HG03354 (cell line): ENCODE results near the gene TAS2R4.
A peak's percentile ranks its signal among the peaks of the same experiment; 100 is the strongest.
"Not testable (repeated sequence)": the region's sequence is repeated elsewhere in the genome, so short reads cannot be mapped to it uniquely, and the experiment has no call there.

Experiments
- ATAC-seq: cut with Tn5 transposase; IDR thresholded peaks from one replicate; pipeline ENCODE4 v1.9.1; 2021; ENCODE audit warnings: mild to moderate bottlenecking; ENCODE audit not compliant: unreplicated experiment, poor library complexity, severe bottlenecking

TAS2R4 gene, protein sequence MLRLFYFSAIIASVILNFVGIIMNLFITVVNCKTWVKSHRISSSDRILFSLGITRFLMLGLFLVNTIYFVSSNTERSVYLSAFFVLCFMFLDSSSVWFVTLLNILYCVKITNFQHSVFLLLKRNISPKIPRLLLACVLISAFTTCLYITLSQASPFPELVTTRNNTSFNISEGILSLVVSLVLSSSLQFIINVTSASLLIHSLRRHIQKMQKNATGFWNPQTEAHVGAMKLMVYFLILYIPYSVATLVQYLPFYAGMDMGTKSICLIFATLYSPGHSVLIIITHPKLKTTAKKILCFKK

DNA sequence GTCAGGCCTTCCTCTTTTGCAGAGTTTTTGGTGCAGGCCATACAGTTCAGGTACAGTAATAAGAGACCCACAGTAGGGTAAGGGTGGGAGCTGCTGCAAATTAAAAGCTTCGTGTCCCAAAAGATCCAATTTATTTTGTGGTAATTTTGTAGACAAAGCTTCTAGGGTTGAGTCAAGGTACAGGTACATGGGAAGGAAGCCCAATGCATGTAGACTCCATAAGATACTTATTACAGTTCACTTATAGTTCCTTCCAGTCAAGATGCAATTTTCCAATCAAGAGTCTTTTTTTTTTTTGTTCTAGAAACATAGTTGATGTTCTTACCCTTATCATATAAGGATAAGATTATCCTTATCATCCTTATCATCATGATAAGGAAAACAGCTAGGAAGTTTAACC lies at the start of gene TAS2R4:
TSS of gene TAS2R4 (plus strand) at position 301 of the 400 bp plus-strand sequence. CDS start 1,815 bp downstream, outside the sequence.
- ATAC-seq, result no peak

DNA sequence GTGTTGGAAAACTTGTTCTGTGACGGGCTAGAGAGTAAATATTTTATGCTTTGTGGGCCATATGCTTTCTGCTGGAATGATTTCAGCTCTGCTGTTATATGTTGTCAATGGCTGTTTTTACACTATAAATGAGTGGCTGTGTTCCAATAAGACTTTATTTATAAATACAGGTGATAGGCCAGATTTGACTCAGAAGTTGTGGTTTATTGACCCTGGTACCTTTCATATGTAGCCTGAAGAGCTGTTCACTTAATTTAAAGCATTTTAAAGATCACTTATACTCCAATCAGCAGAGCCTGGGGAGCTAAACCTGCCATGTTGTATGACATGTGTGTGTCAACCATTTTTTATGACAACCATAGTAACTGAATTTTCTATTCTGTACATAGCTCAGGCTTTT lies 47.5 kb upstream of the TAS2R4 start:
- no peak for ATAC-seq

DNA sequence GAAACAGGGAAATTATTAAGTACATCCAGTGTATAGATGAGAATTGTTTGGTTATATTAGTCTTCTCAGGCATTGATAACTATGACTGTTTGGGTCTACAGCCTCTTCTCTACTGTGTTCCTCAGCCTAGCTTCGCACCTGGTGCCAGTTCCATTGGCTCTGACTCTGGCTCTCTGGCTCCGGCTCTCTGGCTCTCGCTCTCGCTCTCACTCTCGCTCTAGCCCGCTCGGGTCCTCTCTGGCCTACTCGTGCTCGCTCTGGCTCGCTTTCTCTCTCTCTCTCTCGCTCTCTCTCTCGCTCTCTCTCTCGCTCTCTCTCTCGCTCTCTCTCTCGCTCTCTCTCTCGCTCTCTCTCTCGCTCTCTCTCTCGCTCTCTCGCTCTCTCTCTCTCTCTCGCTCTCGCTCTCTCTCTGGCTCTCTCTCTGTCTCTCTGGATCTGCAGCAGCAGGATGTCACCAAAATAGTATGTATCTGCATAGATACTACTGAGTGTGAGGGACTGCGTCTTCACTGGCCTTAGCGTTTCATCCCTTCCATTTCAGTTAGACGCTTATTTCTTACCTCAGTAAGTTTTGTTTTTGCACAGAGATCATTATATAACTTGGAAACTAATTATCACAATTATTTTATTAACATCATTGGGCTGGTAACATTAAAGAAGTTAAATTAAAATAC lies 44.9 kb upstream of the TAS2R4 start:
- no peak for ATAC-seq

DNA sequence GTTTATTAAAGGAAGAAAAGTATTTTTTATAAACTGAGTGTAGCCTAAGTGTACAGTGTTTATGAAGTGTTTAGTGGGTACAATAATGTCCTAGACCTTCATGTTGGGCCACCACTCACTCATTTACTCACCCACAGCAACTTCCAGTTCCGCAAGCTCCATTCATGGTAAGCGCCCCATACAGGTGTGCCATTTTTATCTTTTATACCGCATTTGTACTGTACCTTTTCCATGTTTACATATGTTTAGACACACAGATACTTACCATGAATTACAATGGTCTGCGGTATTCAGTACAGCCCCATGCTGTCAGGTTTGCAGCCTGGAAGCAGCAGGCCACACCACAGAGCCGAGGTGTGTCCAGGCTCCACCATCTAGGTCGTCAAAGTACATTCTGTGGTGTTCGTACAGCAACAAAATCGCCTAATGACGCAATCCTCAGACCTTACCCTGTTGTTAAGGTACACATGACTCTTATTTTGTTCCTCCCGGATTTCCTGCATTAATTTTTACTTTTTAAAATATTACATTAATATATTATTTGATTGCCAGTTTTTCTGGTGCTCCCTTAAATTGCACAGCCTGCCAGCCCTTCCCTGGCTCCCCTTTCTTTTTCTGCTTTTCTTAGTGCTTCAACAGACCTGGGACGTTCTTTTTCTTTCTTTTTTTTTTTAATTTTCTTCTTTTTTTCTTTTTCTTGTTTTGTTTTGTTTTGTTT lies 39.2 kb upstream of the TAS2R4 start:
- ATAC-seq, result no peak

DNA sequence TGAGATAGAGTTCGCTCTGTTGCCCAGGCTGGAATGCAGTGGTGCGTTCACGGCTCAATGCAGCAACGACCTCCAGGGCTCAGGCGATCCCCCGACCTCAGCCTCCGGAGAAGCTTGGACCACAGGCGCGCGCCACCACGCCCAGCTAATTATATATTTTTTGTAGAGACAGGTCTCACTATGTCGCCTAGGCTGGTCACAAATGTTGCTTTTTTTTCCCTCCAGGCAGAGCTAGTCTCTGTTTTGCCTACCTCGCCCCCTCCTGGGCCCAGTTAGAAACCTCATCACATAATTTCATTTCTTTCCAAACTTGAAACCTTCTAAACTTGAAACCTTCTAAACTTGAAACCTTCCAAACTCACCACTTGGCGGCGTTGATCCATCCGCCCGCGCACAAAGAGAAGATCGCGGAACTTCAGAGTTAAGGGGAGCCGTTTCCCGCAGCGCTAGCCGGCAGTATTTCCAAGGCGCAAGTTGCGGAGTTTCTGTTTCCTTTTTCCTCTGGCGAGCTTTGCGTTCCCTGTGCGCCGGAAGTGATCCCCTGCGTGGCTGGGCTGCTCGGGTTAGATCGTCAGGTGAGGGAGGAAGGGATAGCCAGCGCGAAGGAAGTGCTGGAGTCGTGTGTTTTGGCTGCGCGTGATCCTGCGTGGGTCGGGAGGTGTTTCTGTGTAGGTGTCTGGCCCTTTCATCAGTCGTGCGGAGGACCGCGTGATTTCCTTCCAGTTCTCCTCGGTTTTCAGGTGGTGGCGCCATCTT lies 38.5 kb upstream of the TAS2R4 start, which contains the start of gene SSBP1:
TSS of gene SSBP1 (plus strand) at position 523 of the 756 bp plus-strand sequence. CDS start 809 bp downstream, outside the sequence.
- peak; percentile 92 for ATAC-seq

DNA sequence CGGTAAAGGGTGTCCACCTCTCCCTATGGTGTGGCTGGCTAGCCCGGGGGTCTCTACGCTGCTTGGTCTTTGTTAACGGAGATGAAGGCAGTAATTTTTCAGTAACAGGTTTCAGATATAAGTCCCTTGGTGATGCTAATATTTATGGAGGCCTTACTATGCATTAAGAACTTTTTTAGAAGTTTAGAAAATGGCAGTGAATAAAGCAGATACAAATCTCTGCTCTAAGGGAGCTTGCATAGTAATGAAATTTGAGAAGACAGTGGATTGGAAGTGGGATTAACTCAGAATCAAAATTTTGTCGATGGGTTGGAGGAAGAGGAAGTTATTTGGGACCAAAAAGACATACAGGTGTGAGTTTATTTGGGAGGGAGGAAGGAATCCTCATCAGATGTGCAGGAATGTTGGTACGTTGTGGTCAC lies 37.9 kb upstream of the TAS2R4 start:
- ATAC-seq, result no peak

DNA sequence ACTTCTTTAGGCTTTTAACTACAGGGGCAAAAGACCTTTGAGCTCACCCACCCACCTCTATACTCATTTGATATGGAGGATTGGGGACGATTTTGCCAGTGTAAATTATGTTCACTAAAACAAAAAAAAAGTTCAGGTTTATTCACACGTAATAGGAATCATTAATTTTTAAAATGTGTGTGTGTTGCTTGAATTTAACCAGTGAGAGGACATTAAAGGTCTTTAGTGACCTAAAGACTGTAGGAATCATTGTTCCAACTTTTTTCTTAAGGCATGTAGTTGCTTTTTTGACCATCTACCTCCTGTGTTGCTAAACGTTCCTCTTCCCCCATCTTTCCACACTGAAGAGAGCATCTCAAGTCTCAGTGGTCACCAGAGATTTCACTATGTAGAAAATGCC lies 37.2 kb upstream of the TAS2R4 start:
- ATAC-seq, result no peak

DNA sequence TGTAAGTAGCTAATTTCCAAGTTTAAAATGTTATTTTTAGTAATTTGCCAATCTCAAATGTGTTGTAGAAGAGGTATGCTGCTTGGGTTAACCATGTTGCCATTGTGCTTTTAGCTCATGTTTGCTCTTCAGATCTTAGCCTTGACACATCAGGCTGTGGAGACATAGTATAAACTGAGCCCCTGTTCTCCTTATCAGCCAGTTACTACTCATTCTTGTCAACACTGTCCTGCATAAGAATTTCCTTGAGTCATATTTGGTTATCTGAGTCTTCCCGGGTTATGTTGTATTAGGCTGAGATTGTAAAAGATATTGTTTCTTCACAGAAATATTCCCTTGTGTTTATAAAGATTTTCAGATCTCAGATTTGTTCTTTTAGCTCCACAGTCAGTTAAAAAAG lies 34.2 kb upstream of the TAS2R4 start:
- no peak for ATAC-seq

DNA sequence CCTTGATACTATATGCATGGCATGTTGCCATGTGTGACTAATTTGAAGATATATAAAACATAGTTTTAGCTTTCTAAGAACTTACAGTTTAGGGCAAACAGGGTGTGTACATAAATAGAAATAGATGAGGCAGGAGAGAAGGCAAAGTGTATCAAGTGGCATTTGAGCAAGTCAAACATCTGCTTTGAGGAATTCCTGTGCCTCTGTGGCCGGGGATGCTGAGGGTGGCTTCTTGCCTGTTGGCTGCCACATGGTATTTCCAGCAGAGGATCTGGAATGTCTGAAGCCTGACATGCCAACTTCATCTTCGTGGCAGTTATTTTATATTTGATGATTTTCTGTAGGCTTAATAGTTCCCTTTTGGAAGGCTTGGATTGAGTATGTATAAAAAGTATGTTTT lies 32.3 kb upstream of the TAS2R4 start:
- ATAC-seq, result no peak

DNA sequence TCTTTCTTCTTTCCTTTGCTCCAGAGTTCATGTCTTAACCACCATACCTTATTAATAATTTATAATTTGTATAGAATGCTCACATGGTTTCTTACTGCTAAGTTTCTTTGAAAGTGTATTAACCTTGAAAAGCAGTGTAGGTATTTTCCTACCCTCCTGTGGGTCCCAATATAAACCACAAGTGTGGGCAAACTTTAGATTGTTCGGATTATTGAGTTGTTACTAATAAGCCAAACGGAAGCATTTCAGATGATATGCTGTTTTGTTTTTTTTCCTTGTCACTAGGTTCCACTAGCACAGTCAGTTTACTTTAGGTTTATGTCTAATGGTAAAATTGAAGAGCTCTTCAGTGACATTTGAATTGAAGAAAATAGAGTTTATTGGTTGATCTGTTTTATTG lies 28.1 kb upstream of the TAS2R4 start:
- no peak for ATAC-seq

DNA sequence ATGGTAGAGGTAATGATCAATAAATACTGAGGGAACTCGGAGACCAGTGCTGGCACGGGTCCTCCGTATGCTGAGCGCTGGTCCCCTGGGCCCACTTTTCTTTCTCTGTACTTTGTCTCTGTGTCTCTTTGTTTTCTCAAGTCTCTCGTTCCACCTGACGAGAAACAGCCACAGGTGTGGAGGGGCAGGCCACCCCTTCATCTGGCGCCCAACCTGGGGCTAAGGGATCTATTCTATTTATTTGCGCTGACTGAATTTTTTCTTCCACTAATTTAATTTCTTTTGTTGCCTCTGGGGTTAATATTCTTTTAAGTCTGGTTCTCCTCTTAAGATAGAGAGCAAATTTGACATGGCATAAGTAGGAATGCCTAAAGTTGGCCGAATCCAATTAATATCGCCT lies 24.6 kb upstream of the TAS2R4 start:
- ATAC-seq, result not testable (repeated sequence)

DNA sequence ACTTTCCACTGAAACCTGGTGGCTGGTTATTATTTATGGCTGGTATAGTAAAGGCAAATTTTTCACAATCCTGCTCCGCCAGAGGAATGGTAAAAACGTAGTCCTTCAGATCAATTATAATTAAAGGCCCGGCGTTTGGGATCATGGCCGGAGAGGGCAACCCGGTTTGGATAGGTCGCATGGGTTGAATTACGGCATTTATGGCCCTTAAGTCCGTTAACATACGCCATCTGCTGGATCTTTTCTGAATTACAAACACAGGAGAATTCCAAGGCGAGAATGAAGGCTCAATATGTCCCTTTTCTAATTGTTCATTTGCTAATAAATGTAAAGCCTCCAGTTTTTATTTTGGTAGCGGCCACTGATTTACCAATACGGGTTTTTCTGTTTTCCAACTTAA lies 23.8 kb upstream of the TAS2R4 start:
- ATAC-seq, result no peak

DNA sequence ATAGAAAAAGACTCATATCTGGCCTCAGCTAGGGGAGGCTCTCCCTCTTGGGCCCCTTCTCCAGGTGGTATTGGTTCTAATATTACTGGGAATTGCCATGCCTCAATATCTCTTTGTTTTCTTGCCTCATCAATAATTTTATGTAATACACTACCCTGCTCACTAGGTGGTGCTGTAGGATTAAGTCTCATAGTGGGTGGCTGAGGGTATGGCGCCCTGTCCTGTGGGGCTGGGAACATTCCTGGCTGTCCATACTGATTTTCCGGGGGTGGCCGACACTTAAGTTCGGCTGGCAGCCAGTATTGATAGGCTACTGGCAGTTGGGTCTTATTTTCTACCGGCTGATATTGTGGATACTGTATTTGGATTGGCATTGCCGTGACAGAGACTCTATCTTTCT lies 21.5 kb upstream of the TAS2R4 start:
- ATAC-seq, result no peak

DNA sequence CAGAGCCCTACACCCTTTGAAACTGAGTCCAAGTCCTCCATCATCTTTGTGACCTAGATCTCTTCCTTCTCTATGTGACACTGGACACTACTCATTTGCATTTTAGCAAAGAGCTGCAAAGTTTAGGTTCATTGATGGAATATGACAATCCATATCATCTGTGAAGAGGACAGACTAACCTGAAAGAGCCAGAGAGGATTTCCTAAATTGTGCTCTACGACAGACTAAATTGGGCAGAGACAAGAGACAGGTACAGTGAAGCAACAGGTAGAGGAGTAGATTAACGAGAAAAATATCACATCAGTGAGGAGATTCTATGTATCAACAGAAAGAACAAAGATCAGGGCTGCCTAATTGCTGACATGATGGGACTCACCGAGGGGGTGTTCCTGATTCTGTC lies 12.7 kb upstream of the TAS2R4 start, which contains the start of gene TAS2R3:
TSS of gene TAS2R3 (plus strand) at position 301 of the 400 bp plus-strand sequence. CDS start at position 363, 62 bp downstream.
- no peak for ATAC-seq

DNA sequence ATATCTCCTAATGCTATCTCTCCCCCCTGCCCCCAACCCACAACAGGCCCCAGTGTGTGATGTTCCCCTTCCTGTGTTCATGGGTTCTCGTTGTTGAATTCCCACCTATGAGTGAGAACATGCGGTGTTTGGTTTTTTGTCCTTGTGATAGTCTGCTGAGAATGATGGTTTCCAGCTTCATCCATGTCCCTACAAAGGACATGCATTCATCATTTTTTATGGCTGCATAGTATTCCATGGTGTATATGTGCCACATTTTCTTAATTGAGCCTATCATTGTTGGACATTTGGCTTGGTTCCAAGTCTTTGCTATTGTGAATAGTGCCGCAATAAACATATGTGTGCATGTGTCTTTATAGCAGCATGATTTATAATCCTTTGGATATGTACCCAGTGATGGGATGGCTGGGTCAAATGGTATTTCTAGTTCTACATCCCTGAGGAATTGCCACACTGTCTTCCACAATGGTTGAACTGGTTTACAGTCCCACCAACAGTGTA lies 6.3 kb upstream of the TAS2R4 start:
- not testable (repeated sequence) for ATAC-seq

DNA sequence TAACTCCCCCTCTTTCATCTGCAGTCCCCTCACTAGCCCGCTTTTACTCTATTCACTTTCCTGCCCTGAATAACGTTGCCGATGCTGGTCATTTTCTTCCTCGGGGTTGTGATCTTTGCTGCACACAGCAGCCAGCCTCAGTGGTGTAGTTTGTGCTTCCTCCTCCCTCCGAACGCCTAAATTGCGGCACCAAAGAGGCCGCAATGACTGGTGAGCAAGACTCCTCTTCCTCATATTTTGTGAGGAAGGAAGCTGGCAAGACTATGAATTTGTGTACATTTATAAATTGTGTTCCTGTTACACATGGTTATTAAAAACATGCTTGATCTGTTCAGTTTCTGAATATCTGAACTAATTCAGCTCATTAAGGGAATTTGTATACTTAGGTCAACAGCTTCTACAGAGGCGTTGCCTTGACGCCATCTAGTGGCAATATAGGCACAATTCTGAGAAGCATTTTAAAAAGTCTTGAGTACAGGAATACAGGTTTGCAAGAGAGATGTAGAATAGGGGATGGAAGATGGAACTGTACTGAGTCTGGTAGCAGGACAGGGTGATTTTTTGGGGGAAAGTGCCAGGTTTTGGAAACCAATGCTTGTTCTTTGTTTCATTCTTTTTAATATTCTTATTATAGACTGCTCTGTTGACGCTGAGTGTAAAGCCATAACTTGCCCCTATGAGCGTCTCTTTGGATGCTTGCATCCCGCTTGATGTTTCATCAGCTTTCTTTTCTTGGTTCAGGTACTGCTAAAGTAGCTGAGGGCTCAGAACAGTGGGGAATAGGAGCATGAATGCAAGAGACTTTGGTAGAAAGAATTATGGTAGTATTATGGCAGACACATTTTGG lies 9.5 kb downstream of the TAS2R4 start:
- ATAC-seq, result peak; percentile 87

DNA sequence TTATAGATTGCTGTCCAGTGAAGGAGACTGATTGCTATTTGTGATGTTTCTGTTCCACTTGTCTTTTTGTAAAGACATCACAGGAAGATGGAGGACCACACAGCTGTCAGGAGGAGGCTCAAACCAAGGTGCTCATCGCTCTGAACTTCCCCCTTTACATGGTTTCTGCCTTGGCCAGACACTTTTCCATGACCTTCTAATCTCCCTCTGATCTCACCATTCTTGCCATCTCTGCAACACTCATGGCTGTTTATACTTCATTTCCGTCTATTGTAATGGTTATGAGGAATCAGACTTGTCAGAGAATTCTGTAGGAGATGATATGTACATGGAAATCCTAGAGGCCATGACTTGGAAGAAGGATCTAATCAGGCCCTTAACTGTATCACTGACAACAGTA lies 11.8 kb downstream of the TAS2R4 start:
- ATAC-seq, result no peak

DNA sequence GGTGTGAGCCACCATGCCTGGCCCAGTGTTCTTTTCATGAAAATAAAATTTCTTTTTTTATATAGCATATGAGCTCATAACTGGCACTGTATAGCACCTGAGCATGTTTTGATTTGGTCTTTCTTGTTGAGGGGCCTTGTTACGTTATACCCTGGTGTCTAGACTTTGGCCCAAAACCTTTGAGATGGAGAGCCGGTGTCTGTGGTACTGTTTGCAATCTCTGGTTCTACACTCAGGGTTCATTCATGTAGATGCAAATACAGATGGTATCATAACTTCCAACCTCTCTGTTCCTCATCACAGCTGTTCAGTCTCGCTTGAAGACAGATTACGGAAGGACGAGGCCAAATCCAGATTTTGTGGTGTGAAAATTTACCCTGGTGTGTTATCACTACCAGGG lies 13.4 kb downstream of the TAS2R4 start, which contains the start of gene TAS2R5:
TSS of gene TAS2R5 (plus strand) at position 301 of the 400 bp plus-strand sequence. CDS start 145 bp downstream, outside the sequence.
- no peak for ATAC-seq

DNA sequence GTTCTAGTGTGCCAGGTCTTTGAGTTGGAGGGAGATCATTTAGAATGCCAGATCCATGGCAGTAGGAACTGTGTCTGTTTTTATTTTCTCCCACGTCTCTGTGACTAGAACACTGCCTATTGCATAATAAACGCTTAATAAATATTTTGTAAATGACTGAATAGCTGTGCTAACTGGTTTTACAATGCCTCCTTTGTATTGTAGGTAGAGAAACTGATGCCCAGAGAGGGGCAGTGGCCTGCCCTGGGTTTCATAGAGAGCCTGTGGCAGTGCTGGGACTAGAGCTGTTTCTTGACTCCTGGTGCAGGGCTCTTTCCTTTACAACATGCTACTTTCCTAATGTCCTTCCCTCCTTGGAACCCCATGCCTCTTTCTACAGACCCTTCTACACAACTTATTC lies 16.1 kb downstream of the TAS2R4 start:
- ATAC-seq, result no peak
